Body of pancreas (tissue), 4 donors: Measurements from ENCODE around the gene UFD1. TPM values are rescaled to one million over a fixed set of nuclear protein-coding genes. Genes with fewer than 3 reads are reported as not detected.

Experiments used
- ATAC-seq: fragments of 150-250 bp; one replicate; pipeline ENCODE4 v1.9.1; 2016
- DNase-seq, 4 donors: peaks; one replicate each; pipeline ENCODE4 v3.0.0-alpha.2; 2019
- H3K27ac ChIP-seq, 4 donors: fragments of 200-600 bp; sonication (generic); 1 replicate in 3 of 4; 2 replicates in 1 of 4; pipeline versions ENCODE4 v1.5.1 to v1.6.1; 2016 to 2019; ENCODE audit warnings: mild to moderate bottlenecking in 1 of 4, mixed read lengths in 1 of 4, moderate library complexity in 1 of 4
- H3K27me3 ChIP-seq, 2 donors: fragments of 200-600 bp; sonication (generic); one replicate each; pipeline ENCODE4 v1.6.0; 2016; ENCODE audit warnings: mild to moderate bottlenecking in 1 of 2
- H3K36me3 ChIP-seq, 2 donors: fragments of 200-600 bp; sonication (generic); replicated peaks in 1 of 2; 2 replicates each; pipeline ENCODE4 v1.5.1; 2016; ENCODE audit warnings: low read depth in 2 of 2; ENCODE audit not compliant: insufficient read depth in 1 of 2
- H3K4me1 ChIP-seq: fragments of 200-600 bp; sonication (generic); one replicate; pipeline ENCODE4 v1.6.0; 2016
- H3K4me3 ChIP-seq, 2 donors: fragments of 200-600 bp; sonication (generic); 1 replicate in 1 of 2; 2 replicates in 1 of 2; pipeline ENCODE4 v1.5.1; 2016 to 2019
- H3K9me3 ChIP-seq, 3 donors: fragments of 200-600 bp; sonication (generic); 1 replicate in 2 of 3; 2 replicates in 1 of 3; pipeline ENCODE4 v1.5.1; 2016
- POLR2A ChIP-seq, 3 donors: fragments of 450-650 bp; IDR thresholded peaks; one replicate each; pipeline ENCODE4 v1.6.1; 2016; ENCODE audit warnings: antibody characterized with exemption in 3 of 3, mild to moderate bottlenecking in 2 of 3
- WGBS, 2 donors: methylation state at CpG; one replicate each; pipeline ENCODE4 v1.1.5; 2017; 5-methylcytosine and 5-hydroxymethylcytosine counted together
- intact Hi-C: fragments of 100-400 bp; cut with DNase I; formaldehyde crosslinking; loops from one replicate; pipeline ENCODE4 v1.15.1; 2023
- total RNA-seq, 2 donors: library from RNA; depleted of rRNA; stranded (reverse); fragments of >200 nt; gene quantifications; one replicate each; pipeline ENCODE4 v1.1.0, GENCODE V29; 2016
- TF ChIP-seq, protein P1 (sequence below), 7 experiments: fragments of 450-650 bp in 4 of 7; fragments of 200-600 bp in 3 of 7; sonication (generic) in 3 of 7; IDR thresholded peaks; one replicate each; pipeline ENCODE4 v1.5.1; 2016 to 2019; ENCODE audit warnings: antibody characterized with exemption in 7 of 7

The UFD1 gene
- total RNA-seq, 2 donors from 2014 or later, result 13.2 to 27.2 TPM

DNA sequence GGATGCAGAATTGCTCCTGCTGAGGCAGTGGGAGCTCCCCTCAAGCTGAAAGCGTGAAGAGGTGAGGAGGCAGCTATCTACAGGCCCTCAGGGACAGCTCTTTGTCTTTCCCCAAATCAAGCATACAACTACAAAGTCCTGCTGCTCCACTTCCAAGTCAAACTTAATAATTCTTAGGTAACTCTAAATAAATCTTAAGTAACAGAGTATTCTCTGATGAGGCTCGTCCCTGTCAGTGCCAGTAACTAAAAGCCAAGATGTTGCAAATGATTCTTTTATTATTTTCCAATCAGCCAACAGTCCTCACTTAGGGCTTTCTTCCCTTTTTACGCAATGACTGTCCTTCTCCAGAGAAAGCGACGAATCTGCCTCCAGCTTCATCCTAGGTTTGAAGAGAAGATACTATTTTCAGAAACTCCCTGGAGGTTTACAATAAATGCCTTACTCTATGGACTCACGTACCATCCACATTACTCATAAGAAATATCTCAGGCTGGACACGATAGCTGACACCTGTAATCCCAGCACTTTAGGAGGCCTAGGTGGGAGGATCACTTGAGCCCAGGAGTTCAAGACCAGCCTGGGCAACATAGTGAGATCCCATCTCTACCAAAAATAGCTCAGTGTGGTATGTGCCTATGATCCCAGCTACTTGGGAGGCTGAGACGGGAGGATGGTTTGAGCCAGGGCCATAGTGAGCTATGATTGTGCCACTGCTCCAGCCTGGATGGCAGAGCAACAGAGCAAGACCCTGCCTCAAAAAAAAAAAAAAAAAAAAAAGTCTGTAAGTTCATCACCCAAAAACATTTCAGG, 28.4 kb downstream of the UFD1 start:
- Histone ChIP-seq H3K9me3 (no peaks in the 10 kb centered on the region), H3K4me3 (no peak overlapping the region), H3K27ac (no peak overlapping the region), H3K36me3 (peaks cover 0 to 12% of the 10 kb centered on the region in 2 donors), H3K27me3 (no peaks in the 10 kb centered on the region), H3K4me1 (peaks cover 27% of the 10 kb centered on the region)
- ATAC-seq, result no peak
- intact Hi-C loops, result no loop called here
- 84 to 85% methylated on average over 8 of the region's 8 CpGs for WGBS, 2 donors
- TF ChIP-seq, protein P1, sequence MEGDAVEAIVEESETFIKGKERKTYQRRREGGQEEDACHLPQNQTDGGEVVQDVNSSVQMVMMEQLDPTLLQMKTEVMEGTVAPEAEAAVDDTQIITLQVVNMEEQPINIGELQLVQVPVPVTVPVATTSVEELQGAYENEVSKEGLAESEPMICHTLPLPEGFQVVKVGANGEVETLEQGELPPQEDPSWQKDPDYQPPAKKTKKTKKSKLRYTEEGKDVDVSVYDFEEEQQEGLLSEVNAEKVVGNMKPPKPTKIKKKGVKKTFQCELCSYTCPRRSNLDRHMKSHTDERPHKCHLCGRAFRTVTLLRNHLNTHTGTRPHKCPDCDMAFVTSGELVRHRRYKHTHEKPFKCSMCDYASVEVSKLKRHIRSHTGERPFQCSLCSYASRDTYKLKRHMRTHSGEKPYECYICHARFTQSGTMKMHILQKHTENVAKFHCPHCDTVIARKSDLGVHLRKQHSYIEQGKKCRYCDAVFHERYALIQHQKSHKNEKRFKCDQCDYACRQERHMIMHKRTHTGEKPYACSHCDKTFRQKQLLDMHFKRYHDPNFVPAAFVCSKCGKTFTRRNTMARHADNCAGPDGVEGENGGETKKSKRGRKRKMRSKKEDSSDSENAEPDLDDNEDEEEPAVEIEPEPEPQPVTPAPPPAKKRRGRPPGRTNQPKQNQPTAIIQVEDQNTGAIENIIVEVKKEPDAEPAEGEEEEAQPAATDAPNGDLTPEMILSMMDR (IDR thresholded peaks at IDR 0.05), result no peak
- no peak for TF ChIP-seq POLR2A (IDR thresholded peaks at IDR 0.05)
- no peak for DNase-seq

DNA sequence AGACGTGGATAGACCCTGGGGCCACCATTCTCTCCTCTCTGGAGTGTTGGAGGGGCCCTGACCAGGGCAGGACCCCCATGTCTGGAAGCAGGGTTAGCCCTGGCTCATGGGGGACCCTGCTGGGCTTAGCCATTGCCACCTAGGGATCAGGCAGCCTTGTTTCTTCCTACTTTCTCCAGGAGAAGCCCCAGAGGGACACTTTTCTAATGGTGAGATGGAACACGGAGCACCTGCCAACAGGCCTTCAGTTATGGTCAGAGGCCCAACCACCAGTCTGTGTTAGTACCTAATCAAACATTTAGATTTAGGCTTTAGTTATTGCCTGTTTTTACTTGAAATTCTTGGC, 29.6 kb downstream of the UFD1 start:
- TF ChIP-seq, protein P1 (IDR thresholded peaks at IDR 0.05), result no peak
- no peak for TF ChIP-seq POLR2A (IDR thresholded peaks at IDR 0.05)
- Histone ChIP-seq H3K9me3 (no peaks in the 10 kb centered on the region), H3K4me3 (no peak overlapping the region), H3K36me3 (peaks cover 0 to 4% of the 10 kb centered on the region in 2 donors), H3K27me3 (no peaks in the 10 kb centered on the region), H3K4me1 (peaks cover 38% of the 10 kb centered on the region), H3K27ac (no peak overlapping the region)
- ATAC-seq (no peak), DNase-seq (no peak)
- 69 to 76% methylated on average over 2 of the region's 2 CpGs for WGBS, 2 donors
- intact Hi-C loops, result no loop called here

DNA sequence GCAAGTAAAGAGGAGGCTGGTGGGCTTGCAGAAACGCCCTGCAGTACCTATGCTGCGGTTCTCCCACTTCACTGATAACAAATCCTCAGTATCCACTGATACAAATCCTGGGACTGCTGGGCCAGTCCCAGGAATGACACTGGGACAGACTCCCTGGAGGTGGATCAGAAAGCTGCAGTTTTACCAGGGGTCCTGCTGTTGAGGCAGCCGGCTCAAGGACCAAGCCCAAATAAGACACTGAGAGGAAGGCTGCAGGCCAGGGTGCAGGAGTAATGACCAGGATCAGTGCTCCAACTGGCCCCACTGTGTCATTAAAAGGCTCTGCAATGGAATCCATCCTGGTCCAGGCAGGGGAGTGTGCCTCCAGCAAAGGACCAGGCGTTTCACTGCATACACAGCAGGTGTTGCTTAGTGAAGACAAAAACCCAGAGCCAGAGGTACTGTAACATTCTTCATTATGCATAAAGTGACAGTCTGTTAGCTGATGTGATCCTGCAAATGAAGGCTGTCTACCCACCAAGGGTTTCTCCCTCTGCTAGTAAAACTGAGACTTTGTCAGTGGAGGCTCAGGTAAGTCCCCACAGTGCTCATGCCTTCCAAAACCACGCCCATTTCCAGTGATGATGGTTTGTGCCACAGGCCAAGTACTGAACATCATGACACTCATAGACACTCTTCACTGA, 30.1 kb downstream of the UFD1 start:
- ATAC-seq, result no peak
- TF ChIP-seq, protein P1 (IDR thresholded peaks at IDR 0.05), result no peak
- no peak for TF ChIP-seq POLR2A (IDR thresholded peaks at IDR 0.05)
- no peak for DNase-seq
- intact Hi-C loops, result no loop called here
- Histone ChIP-seq H3K4me1 (peaks cover 41% of the 10 kb centered on the region), H3K9me3 (no peaks in the 10 kb centered on the region), H3K36me3 (peaks cover 0 to 4% of the 10 kb centered on the region in 2 donors), H3K27me3 (no peaks in the 10 kb centered on the region), H3K4me3 (no peak overlapping the region), H3K27ac (peak overlapping the region in 3 of 4 donors; percentile 97 to 99 (median 97))
- 43 to 53% methylated on average over 5 of the region's 5 CpGs for WGBS, 2 donors

DNA sequence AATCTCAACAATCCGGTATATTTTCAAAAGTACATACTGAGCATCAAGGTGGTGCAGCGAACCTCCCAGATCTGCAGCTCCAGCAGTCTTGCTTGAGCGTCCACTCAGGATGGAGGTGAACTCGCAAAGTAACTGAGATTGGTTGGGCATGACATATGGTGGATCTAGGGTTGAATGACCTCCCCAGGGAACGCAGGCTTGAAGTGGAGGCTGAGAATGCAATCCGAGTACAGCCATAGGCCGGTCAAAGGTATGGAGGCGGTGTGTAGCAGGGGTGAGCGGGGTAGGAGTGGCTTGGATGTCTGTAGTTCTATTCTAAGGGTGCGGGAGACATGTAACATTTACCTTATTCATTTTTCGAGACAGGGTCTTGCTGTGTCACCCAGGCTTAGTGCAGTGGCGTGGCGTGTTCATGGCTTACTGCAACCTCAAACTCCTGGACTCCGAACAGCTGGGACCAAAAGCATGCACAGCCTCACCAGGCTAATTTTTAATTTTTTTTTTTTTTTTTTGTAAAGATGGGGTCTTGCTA, 30.9 kb downstream of the UFD1 start:
- TF ChIP-seq POLR2A (IDR thresholded peaks at IDR 0.05), result no peak
- TF ChIP-seq, protein P1 (IDR thresholded peaks at IDR 0.05), result no peak

More for the DNA sequence above, 30.9 kb downstream of the UFD1 start:
- intact Hi-C loops, result no loop called here
- H3K4me1 ChIP-seq, result peaks cover 41% of the 10 kb centered on the region
- peak overlapping the region; percentile 61 to 72 for H3K4me3 ChIP-seq
- WGBS, 2 donors, result 9% methylated on average over 14 of the region's 14 CpGs
- no peaks in the 10 kb centered on the region for H3K9me3 ChIP-seq
- H3K36me3 ChIP-seq, result no peaks in the 10 kb centered on the region
- H3K27ac ChIP-seq, result peak overlapping the region; percentile 95 to 99 (median 97)
- peak; percentile 49 to 58 (median 54) for DNase-seq
- H3K27me3 ChIP-seq, result no peaks in the 10 kb centered on the region
- ATAC-seq, result peak; percentile 38
